Activated CD8-positive, alpha-beta memory T cell treated with anti-CD3 and anti-CD28 coated beads for 1 hour (primary cell): ENCODE data around the gene INTS6.

Source experiments
- DNase-seq, 2 donors: peaks; one replicate each; pipeline ENCODE4 v3.0.0-alpha.2; 2020; ENCODE audit warnings: low read depth in 1 of 2; ENCODE audit errors: extremely low read depth in 1 of 2

INTS6 gene, protein sequence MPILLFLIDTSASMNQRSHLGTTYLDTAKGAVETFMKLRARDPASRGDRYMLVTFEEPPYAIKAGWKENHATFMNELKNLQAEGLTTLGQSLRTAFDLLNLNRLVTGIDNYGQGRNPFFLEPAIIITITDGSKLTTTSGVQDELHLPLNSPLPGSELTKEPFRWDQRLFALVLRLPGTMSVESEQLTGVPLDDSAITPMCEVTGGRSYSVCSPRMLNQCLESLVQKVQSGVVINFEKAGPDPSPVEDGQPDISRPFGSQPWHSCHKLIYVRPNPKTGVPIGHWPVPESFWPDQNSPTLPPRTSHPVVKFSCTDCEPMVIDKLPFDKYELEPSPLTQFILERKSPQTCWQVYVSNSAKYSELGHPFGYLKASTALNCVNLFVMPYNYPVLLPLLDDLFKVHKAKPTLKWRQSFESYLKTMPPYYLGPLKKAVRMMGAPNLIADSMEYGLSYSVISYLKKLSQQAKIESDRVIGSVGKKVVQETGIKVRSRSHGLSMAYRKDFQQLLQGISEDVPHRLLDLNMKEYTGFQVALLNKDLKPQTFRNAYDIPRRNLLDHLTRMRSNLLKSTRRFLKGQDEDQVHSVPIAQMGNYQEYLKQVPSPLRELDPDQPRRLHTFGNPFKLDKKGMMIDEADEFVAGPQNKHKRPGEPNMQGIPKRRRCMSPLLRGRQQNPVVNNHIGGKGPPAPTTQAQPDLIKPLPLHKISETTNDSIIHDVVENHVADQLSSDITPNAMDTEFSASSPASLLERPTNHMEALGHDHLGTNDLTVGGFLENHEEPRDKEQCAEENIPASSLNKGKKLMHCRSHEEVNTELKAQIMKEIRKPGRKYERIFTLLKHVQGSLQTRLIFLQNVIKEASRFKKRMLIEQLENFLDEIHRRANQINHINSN

DNA sequence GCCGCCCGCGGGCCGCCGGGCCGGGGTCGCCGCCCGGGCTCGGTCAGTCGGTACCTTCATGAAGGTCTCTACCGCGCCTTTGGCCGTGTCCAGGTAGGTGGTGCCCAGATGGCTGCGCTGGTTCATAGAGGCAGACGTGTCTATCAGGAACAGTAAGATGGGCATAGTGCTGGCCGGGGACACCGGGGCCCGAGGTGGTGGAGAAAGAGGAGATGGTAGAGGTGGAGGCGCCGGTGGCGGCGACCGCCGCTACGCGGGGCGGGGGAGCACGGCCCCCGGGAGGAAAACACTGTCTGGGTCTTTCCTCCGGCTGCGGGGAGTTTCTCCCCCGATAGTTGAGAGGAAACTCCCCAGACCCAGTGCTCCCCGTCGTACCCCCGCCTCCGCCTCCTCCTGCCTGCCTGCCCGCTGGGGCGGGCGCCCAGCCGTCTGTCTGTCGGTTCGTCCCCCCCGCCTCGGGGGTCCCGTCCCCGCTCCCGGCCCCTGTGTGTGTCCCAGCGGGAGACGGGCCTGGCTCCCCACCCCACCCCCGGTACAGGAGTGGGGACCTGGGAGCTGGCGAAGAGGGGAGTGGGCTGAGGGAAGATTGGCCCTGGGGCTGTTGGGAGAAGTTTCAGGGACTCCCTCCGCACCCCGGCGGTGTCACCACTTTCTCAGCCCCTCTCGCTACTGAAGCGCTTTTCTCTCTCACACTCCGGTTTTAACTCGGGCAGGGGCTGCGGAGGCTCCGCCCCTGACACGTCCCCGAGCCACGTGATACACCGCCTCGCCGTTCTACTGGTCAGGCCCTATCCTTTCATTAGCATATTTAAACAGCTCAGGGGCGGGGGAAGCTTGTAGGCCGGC is at the start of gene INTS6:
Gene INTS6 (minus strand): TSS at position 676 of the 846 bp plus-strand sequence. CDS start 511 bp downstream, at position 165.
- peak; percentile 97 for DNase-seq

DNA sequence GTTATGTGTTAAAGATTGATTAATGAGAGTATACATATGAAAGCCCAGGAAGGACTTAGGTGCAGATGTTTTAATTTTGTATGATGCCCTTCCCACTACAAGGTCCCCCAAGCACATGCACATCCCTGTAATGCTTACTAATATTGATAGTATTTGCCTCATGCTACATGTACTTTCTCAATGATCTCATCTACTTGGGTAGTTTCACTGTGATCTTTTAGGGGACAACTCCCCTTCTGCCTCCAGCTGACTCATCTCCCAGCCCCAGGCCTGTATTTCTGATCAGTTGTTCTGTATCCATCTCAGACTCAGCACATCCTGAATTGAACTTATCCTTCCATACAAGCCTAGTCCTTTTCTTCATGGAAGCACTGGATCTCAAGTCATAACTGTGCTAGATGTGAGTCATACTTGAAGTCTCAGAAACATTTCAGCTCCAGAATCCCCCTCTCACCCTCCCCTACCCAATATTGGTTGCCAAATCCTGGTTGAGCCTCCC is 49.4 kb upstream of the INTS6 start:
- DNase-seq = no peak

DNA sequence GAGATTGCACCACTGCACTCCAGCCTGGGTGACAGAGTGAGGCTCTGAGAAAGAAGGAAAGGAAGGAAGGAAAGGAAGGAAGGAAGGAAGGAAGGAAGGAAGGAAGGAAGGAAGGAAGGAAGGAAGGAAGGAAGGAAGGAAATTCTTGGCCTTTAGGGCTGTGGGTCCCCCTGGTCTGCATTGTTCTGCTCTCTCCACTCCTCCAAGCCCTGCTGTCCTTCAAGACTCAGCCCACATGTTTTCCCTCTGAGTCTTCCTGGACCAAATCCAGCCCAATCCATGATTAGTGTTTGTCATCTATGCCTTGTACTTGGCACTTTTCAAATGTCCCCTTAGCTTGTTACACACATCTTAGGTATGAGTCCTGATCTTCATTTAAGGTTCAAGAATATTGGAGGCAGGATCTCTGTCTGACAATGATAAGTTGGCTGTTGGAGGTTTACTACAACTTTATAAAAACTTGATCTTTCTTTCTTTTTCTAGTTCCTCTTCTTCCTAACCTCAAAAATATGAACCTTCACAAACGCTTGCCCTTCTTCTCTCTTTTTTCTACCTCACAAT is 48.8 kb upstream of the INTS6 start:
- no peak for DNase-seq

DNA sequence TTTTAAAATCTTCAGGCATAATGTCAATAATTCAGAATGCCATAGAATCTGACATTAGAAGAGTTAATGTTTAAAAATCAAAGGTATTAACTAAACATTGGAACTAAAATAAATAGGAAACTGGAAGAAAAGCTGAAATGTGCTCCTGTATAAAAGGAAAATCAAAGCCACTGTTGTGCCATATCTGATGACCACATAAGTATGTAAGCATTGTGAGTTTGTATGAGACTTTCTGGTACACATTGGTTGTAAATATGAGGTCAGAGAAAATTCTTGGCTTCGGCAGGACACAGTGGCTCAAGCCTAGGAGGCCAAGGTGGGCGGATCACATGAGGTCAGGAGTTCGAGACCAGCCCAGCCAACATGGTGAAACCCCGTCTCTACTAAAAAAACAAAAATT is 48.3 kb upstream of the INTS6 start:
- DNase-seq = no peak

DNA sequence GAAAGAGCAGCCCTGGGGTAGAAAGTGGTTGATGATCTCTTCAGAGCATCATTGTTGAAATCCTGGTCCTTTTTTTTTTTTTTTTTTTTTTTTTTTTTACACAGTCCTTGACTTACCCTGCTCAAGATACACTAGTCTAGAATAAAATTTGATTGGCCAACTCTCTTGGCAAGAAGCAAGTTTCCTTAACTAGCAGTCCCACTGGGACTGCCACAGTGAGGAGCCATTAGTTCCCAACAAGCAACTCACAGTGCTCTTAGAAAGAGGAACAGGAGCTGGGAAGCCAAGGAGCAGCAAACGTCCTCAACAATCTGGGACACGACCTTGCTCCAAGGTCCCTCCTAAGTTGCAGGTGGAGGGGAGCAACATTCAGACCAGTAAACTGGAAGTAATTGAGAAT is 47.9 kb upstream of the INTS6 start:
- DNase-seq = no peak

DNA sequence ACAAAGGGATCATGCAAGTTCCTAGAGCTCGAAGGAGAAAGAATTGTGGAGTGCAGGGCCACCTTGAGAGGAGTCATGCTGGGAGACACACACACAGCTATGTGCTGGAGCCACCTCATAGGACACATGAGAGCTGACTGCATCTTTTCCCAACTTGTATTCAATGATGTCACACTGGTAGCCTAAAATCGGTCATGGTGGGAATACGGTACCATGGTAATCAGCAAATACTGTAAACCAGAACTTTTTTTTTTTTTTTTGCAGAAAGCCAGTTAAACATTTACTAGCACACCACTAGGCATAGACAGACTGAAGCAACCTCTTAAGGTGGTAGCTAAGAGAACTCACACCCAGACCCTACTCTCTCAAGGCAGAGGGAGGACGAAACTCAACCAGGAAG is 47.0 kb upstream of the INTS6 start:
- no peak for DNase-seq

DNA sequence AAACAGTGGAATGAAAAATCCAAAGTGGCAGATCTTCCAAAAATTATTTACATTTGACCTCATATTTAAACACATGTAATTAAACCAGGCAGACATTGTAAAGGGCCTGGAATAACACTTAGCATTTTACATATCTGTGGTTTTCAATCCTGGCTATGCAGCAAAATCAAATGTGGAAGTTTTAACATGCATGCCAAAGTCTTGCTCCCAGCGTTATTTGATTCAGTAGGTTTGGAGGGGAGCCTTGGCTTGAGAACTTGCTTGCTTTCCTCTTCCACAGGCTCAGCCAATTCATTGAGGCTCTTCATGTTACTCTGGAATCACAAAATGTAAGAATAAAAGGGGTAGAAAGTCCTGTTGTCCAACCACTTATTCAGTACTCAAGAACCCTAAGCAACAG is 42.5 kb upstream of the INTS6 start:
- DNase-seq = no peak

DNA sequence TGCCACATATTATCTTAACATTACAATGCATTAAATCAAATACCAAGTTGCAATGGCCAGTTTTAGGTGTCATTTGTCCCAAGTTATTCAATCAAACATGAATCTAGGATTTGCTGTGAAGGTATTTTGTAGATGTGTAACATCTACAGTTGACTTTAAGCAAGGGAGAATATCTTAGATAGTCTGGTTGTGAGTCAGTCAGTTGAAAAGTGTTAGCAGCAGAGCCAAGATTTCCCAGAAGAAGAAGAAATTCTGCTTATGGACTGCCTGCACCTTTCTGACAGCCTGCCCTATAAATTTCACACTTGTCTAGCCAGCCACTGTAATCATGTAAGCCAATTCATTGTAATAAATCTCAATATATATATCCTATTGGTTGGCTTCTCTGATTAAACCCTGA is 41.3 kb upstream of the INTS6 start:
- DNase-seq = no peak

DNA sequence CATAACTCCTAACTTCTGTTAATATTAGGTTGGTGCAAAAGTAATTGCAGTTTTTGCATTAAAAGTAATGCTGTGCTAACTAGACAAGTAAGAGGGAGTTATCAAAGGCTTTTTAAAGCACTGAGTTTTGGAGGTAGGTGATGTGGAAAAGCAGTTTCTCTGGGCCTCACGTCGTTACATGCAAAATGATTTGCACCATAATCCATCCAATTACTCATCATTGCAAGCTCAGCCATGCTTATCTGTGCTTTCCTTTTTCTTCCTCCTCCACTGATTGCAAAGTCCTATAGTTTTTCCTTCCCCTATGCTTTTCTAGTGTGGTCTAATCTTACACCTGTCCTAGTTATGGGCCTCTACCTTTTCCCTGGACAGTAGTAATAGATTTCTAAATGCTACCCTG is 35.4 kb upstream of the INTS6 start:
- no peak for DNase-seq

DNA sequence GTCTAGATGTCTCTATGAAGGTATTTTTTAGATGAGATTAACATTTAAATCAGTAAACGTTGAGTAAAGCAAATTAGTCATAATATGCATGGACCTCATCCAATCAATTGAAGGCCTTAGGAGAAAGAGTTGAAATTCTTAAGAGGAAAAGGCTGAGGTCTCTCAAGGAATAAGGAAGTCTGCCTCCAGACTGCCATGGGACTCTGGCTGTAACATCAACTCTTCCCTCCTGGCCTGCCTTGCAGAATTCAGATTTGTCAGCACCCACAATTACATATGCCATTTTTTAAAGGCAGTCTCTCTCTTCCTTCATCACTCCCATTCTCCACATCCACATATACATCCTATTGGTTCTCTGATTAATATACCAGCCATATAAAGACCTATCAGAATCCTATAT is 28.8 kb upstream of the INTS6 start:
- no peak for DNase-seq

DNA sequence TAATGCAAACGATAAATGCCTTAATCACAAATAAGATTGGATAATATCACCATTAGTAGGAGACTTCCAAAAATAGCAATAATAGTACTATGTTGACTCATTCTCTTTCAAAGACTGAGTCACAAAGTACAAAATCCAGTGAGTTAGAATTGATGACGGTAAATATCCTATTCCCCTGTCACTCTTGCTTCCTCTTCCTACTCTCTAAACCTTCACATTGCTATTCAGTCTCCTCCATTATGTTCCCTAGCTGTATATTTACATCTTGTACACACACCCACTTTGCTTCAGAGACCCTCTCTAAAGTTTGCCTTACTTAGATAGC is 26.3 kb upstream of the INTS6 start:
- DNase-seq = no peak

DNA sequence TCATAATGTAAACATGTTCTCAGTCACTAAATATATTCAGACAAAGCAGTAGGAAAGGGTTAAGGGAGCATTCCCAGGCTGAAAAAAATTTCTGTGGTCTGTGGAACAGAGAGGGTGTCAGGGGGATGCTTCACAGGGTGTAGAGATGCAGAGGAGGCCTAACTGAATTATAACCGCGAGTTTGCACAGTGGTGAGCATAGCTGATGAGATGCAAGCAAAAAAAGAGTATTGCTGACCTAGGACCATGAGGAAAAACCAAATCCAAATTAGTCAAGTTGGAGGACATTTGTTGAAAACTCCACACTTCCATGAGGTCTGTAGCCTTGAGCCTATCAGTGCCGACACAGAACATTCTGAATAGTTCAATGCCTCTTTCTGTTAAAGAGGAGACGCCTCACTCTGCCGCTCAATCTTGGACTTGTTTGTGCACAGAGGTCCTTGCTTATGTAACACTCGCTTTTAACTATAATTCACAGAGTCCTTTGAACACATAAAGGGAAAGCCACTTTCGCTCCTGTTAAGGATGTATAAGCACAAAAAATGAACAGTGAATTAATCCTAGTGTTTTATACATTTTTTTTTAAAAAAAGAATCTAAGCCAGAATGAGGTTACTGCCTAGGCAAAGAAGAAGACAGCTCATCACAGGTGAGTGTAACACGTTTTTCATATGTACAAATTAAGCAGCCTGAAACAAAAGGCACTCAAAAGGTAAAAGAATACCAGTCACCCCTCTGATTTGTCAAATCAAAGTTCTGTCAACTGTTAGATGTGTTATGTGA is 25.8 kb upstream of the INTS6 start:
- no peak for DNase-seq

DNA sequence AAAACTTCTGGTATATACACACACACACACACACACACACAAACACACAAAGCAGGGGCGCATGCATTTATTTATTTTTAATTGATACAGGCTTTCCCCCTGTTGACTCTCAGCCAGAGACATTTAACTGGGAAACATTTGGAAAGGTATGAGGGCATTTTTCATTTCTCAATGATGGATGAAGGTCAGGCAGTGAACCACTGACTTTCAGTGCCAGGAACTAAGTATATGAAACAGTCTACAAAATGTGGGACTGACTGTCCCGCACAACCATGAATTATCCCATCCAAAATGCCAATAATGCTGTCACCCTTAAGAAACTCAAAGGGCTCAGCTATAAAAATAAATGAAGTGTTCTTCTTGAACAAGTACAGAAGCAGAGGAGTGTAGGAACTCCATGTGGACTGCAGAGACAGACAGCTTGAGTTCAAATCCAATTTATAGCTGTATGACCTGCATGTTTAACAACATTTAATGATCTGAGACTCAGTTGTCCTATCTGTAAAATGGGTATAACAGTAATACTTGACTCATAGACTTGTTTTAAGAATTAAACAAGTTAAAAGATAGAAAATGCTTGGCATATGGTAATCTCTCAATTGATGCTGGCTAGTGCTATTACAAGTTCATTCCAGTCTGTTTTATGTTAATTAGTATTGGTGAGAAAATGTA is 25.0 kb upstream of the INTS6 start:
- no peak for DNase-seq

DNA sequence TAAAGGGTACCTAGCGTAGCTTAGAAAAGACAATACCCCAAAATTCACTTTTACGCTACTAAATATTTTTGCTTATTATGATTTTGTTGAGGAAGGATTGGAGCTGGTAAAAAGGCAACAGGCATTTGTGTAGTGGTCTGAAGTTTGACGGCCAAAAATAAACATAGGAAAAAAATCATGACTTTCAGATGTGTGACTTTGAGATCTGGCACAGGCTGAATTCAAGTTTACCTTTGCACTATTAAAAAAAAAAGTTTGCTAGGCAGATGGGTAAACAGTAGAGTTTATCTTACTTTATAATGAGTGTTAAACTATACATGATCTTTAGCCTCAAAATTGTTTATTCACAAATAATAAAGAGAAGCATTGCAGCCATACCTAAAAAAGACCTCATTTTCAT is 24.3 kb upstream of the INTS6 start:
- DNase-seq = no peak

DNA sequence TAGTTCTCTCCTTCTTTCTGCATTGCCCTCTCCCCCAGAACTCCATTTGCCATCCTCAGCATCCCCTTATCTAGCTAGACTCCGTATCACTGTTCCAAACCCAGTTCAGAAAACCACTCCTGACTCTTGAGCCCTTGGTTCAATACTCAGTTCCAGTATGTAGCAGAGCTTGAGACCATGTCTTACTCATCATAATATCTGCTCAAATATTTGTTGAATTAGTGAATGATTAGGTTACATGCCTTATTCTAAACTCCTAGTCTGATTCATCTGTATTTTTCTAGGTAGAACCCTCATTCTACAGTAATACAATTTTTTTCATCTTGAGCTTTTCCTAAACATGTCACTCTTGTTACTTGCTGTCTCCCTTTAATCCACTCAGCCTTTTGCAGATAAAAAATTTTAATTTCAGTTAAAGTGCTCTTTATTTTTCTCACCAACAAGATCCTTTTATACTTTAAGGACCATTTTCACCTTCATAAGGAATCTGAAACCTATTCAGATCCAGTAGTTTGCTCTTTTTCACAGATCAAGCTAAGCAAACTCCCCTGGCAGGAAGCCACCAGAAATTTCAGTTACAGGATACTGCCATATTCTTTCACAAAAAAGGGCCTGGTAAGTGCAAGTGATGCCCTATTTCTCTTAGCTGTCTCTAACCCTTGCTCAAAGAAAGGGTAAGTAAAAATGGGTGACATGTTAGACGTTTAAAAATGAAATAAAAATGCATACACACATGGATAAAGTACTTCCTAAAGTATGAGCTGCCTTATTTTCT is 23.1 kb upstream of the INTS6 start:
- DNase-seq = no peak

DNA sequence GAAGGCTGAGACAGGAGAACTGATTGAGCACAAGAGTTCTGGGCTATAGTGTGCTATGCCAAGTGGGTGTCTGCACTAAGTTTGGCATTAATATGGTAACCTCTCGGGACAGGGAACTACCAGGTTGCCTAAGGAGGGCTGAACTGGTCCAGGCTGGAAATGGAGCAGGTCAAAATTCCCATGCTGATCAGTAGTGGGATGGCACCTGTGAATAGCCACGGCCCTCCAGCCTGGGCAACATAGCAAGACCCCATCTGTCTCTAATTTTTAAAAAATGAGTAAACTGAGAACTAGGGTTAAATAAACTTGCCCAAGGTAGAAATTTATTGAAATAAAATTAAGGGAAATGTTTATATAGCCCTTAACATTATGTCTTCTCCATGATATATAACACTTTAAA is 17.0 kb upstream of the INTS6 start:
- DNase-seq = no peak

DNA sequence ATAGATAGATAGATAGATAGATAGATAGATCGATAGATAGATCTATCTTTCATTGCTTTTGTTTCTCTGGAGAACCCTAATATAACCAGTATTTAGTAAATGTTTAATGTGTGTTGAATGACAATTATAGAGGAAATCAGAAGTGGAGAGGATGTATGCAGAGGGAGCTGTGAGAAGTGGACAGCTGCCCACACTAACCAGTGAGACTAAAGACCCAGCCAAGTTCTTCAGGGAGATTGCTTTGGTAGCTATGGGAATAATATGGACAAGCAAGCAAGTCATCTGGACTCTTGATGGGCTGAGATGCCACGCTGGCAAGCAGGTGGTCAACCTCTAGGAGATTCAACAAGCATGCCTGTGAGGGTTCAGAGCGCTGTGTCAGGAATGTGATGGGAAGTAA is 14.9 kb upstream of the INTS6 start:
- DNase-seq = no peak

DNA sequence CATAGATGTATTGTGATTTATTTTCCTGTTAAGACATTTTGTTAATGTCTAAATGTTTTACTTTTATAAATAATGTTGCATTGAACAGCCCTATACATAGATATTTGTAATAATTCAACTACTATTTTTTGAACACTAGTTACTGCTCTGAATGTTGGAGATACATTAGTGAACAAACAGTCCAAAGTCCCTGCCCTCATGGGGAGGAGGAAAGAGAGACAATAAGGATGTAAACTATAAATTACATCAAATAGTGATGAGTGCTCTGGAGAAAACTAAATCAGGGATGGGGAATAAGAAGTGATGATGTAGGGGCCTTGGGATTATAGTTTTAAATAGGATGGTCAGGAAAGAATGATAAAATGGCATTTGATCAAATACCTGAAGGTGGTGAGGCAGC is 12.3 kb upstream of the INTS6 start:
- DNase-seq = no peak
